ENCODE data around the gene ARHGEF5. TPM values are rescaled to one million over a fixed set of nuclear protein-coding genes. Genes with fewer than 3 reads are reported as not detected.
"Not testable (repeated sequence)": the region's sequence is repeated elsewhere in the genome, so short reads cannot be mapped to it uniquely, and the experiment has no call there.

The ARHGEF5 gene
- total RNA-seq (43.5 TPM), polyA plus RNA-seq (ENCODE audit: insufficient read depth, low read depth, low replicate concordance) (15.2 TPM)
- long read RNA-seq, donor 1, partial matches to known transcripts = 9 of 9 reads
- long read RNA-seq, donor 1, other reads (novel, unspliced or antisense) = 0 of 9 reads
- long read RNA-seq, donor 2 = 0 reads
- long read RNA-seq, donor 3 = 0 reads
- long read RNA-seq, donor 4, full-length matches to known transcripts = 1 of 1 reads
- long read RNA-seq, donor 4, partial matches to known transcripts = 0 of 1 reads
- long read RNA-seq, donor 4, other reads (novel, unspliced or antisense) = 0 of 1 reads
- long read RNA-seq, donor 5 = 0 reads
- long read RNA-seq, donor 6 = 0 reads
- long read RNA-seq, donor 7, partial matches to known transcripts = 17 of 21 reads
- long read RNA-seq, donor 7, other reads (novel, unspliced or antisense) = 4 of 21 reads
- long read RNA-seq, donor 8, partial matches to known transcripts = 8 of 8 reads
- long read RNA-seq, donor 8, other reads (novel, unspliced or antisense) = 0 of 8 reads
- long read RNA-seq, donor 9 = 0 reads
- long read RNA-seq, donor 10 = 0 reads

- H3K27me3 ChIP-seq (ENCODE audit: control insufficient read depth, insufficient read depth, low read length); H3K4me1 ChIP-seq (ENCODE audit: control insufficient read depth in 2 of 3, insufficient read depth in 2 of 3, low read depth in 1 of 3, low read length in 3 of 3); H3K9me3 ChIP-seq (ENCODE audit: control insufficient read depth in 2 of 3, insufficient read depth in 1 of 3, low read length in 3 of 3); H3K4me3 ChIP-seq (ENCODE audit: low read length in 3 of 3); H3K9ac ChIP-seq (ENCODE audit: low read length in 3 of 3); DNase-seq; H3K27ac ChIP-seq (ENCODE audit: low read depth in 2 of 2, low read length in 2 of 2); intact Hi-C loops (cut with DNase I); H3K36me3 ChIP-seq (ENCODE audit: control insufficient read depth in 2 of 3, insufficient read depth in 3 of 3, low read length in 3 of 3); FAIRE-seq: not testable (repeated sequence)
Measured at GRCh38 chr7:144355176-144355822, at the start of gene ARHGEF5. Gene ARHGEF5 (plus strand): TSS chr7:144355402. CDS start chr7:144362670, 7,268 bp downstream.

GRCh38 chr7:144309702-144310101 lies 45.5 kb upstream of the ARHGEF5 start:
- DNase-seq; intact Hi-C loops (cut with DNase I); H3K4me1 ChIP-seq (ENCODE audit: control insufficient read depth in 2 of 3, insufficient read depth in 2 of 3, low read depth in 1 of 3, low read length in 3 of 3); H3K27me3 ChIP-seq (ENCODE audit: control insufficient read depth, insufficient read depth, low read length); FAIRE-seq; H3K27ac ChIP-seq (ENCODE audit: low read depth in 2 of 2, low read length in 2 of 2); H3K9me3 ChIP-seq (ENCODE audit: control insufficient read depth in 2 of 3, insufficient read depth in 1 of 3, low read length in 3 of 3); H3K9ac ChIP-seq (ENCODE audit: low read length in 3 of 3); H3K36me3 ChIP-seq (ENCODE audit: control insufficient read depth in 2 of 3, insufficient read depth in 3 of 3, low read length in 3 of 3); H3K4me3 ChIP-seq (ENCODE audit: low read length in 3 of 3): not testable (repeated sequence)

- DNase-seq; H3K9ac ChIP-seq (ENCODE audit: low read length in 3 of 3); FAIRE-seq; H3K9me3 ChIP-seq (ENCODE audit: control insufficient read depth in 2 of 3, insufficient read depth in 1 of 3, low read length in 3 of 3); H3K27me3 ChIP-seq (ENCODE audit: control insufficient read depth, insufficient read depth, low read length); H3K36me3 ChIP-seq (ENCODE audit: control insufficient read depth in 2 of 3, insufficient read depth in 3 of 3, low read length in 3 of 3); H3K27ac ChIP-seq (ENCODE audit: low read depth in 2 of 2, low read length in 2 of 2); intact Hi-C loops (cut with DNase I); H3K4me1 ChIP-seq (ENCODE audit: control insufficient read depth in 2 of 3, insufficient read depth in 2 of 3, low read depth in 1 of 3, low read length in 3 of 3); H3K4me3 ChIP-seq (ENCODE audit: low read length in 3 of 3): not testable (repeated sequence)
Measured at GRCh38 chr7:144311218-144311617, 44.0 kb upstream of the ARHGEF5 start.

GRCh38 chr7:144311872-144312469 lies 43.2 kb upstream of the ARHGEF5 start, which contains the start of gene OR2A1:
Gene OR2A1 (plus strand): TSS chr7:144312419. CDS start chr7:144318125, 5,706 bp downstream.
- H3K9me3 ChIP-seq (ENCODE audit: control insufficient read depth in 2 of 3, insufficient read depth in 1 of 3, low read length in 3 of 3); H3K36me3 ChIP-seq (ENCODE audit: control insufficient read depth in 2 of 3, insufficient read depth in 3 of 3, low read length in 3 of 3); FAIRE-seq; DNase-seq; intact Hi-C loops (cut with DNase I); H3K27me3 ChIP-seq (ENCODE audit: control insufficient read depth, insufficient read depth, low read length); H3K4me1 ChIP-seq (ENCODE audit: control insufficient read depth in 2 of 3, insufficient read depth in 2 of 3, low read depth in 1 of 3, low read length in 3 of 3); H3K9ac ChIP-seq (ENCODE audit: low read length in 3 of 3); H3K27ac ChIP-seq (ENCODE audit: low read depth in 2 of 2, low read length in 2 of 2); H3K4me3 ChIP-seq (ENCODE audit: low read length in 3 of 3): not testable (repeated sequence)

- H3K9me3 ChIP-seq (ENCODE audit: control insufficient read depth in 2 of 3, insufficient read depth in 1 of 3, low read length in 3 of 3); DNase-seq; H3K27me3 ChIP-seq (ENCODE audit: control insufficient read depth, insufficient read depth, low read length); H3K36me3 ChIP-seq (ENCODE audit: control insufficient read depth in 2 of 3, insufficient read depth in 3 of 3, low read length in 3 of 3); H3K4me1 ChIP-seq (ENCODE audit: control insufficient read depth in 2 of 3, insufficient read depth in 2 of 3, low read depth in 1 of 3, low read length in 3 of 3); H3K27ac ChIP-seq (ENCODE audit: low read depth in 2 of 2, low read length in 2 of 2); H3K4me3 ChIP-seq (ENCODE audit: low read length in 3 of 3); intact Hi-C loops (cut with DNase I); H3K9ac ChIP-seq (ENCODE audit: low read length in 3 of 3): not testable (repeated sequence)
- peak; percentile 37 for FAIRE-seq
Measured at GRCh38 chr7:144317537-144317936, 37.7 kb upstream of the ARHGEF5 start.

- H3K36me3 ChIP-seq (ENCODE audit: control insufficient read depth in 2 of 3, insufficient read depth in 3 of 3, low read length in 3 of 3); H3K4me3 ChIP-seq (ENCODE audit: low read length in 3 of 3); H3K27me3 ChIP-seq (ENCODE audit: control insufficient read depth, insufficient read depth, low read length); H3K9ac ChIP-seq (ENCODE audit: low read length in 3 of 3); FAIRE-seq; H3K4me1 ChIP-seq (ENCODE audit: control insufficient read depth in 2 of 3, insufficient read depth in 2 of 3, low read depth in 1 of 3, low read length in 3 of 3); H3K27ac ChIP-seq (ENCODE audit: low read depth in 2 of 2, low read length in 2 of 2); DNase-seq; intact Hi-C loops (cut with DNase I); H3K9me3 ChIP-seq (ENCODE audit: control insufficient read depth in 2 of 3, insufficient read depth in 1 of 3, low read length in 3 of 3): not testable (repeated sequence)
Measured at GRCh38 chr7:144319547-144319946, 35.7 kb upstream of the ARHGEF5 start.

GRCh38 chr7:144321677-144322206 lies 33.5 kb upstream of the ARHGEF5 start:
- H3K9me3 ChIP-seq (ENCODE audit: control insufficient read depth in 2 of 3, insufficient read depth in 1 of 3, low read length in 3 of 3); H3K27ac ChIP-seq (ENCODE audit: low read depth in 2 of 2, low read length in 2 of 2); intact Hi-C loops (cut with DNase I); H3K4me1 ChIP-seq (ENCODE audit: control insufficient read depth in 2 of 3, insufficient read depth in 2 of 3, low read depth in 1 of 3, low read length in 3 of 3); H3K9ac ChIP-seq (ENCODE audit: low read length in 3 of 3); H3K36me3 ChIP-seq (ENCODE audit: control insufficient read depth in 2 of 3, insufficient read depth in 3 of 3, low read length in 3 of 3); FAIRE-seq; DNase-seq; H3K27me3 ChIP-seq (ENCODE audit: control insufficient read depth, insufficient read depth, low read length); H3K4me3 ChIP-seq (ENCODE audit: low read length in 3 of 3): not testable (repeated sequence)

Measured in kidney (tissue), 19 donors.